Motor neuron (in vitro differentiated cells): ENCODE data around the gene SLC17A9. TPM values are rescaled to one million over a fixed set of nuclear protein-coding genes. Genes with fewer than 3 reads are reported as not detected.
"Not testable (repeated sequence)": the region's sequence is repeated elsewhere in the genome, so short reads cannot be mapped to it uniquely, and the experiment has no call there.

Experiments used
- ATAC-seq, 8 experiments: fragments of 200-7000 bp; cut with Tn5 transposase; replicated peaks in 6 of 8; 2 replicates each; pipeline ENCODE4 v1.8.0; 2021; ENCODE audit warnings: mild to moderate bottlenecking in 8 of 8, moderate library complexity in 8 of 8
- H3K27ac ChIP-seq, 2 donors: fragments of 250-450 bp; sonication (Bioruptor Pico); 2 replicates each; pipeline ENCODE4 v1.9.0; 2021; ENCODE audit warnings: antibody characterized with exemption in 2 of 2, mild to moderate bottlenecking in 2 of 2, moderate library complexity in 1 of 2
- H3K4me1 ChIP-seq, 2 donors: fragments of 250-450 bp; sonication (Bioruptor Pico); replicated peaks in 1 of 2; 2 replicates each; pipeline ENCODE4 v1.6.1; 2021; ENCODE audit warnings: antibody characterized with exemption in 2 of 2, mild to moderate bottlenecking in 2 of 2, moderate library complexity in 1 of 2
- H3K4me3 ChIP-seq, 5 donors: fragments of 250-450 bp; sonication (Bioruptor Pico); 2 replicates each; pipeline ENCODE4 v1.9.0; 2021; ENCODE audit warnings: antibody characterized with exemption in 5 of 5, mild to moderate bottlenecking in 5 of 5, moderate library complexity in 4 of 5
- WGBS, 10 experiments: fragments of 450-650 bp; shearing (Covaris generic); methylation state at CpG; one replicate each; pipeline ENCODE4 v1.0.0; 2022; 5-methylcytosine and 5-hydroxymethylcytosine counted together
- in situ Hi-C, 9 experiments: fragments of 400-800 bp; cut with MboI; loops; one replicate each; pipeline ENCODE4 v1.15.0; 2021; ENCODE audit warnings: low sequenced_read_pairs in 9 of 9, low pct_unique_long_range_greater_than_20kb in 2 of 9; ENCODE audit not compliant: unreplicated experiment in 9 of 9
- total RNA-seq, 8 experiments: library from RNA; unstranded; fragments of 300-600 nt; gene quantifications; 2 replicates each; pipeline versions ENCODE4 v1.2.3 to v1.2.4, GENCODE V29; 2022

SLC17A9 gene
- total RNA-seq, 8 experiments from 2014 or later: 0.13 to 18.0 (median 1.00) TPM; not detected in 1

DNA sequence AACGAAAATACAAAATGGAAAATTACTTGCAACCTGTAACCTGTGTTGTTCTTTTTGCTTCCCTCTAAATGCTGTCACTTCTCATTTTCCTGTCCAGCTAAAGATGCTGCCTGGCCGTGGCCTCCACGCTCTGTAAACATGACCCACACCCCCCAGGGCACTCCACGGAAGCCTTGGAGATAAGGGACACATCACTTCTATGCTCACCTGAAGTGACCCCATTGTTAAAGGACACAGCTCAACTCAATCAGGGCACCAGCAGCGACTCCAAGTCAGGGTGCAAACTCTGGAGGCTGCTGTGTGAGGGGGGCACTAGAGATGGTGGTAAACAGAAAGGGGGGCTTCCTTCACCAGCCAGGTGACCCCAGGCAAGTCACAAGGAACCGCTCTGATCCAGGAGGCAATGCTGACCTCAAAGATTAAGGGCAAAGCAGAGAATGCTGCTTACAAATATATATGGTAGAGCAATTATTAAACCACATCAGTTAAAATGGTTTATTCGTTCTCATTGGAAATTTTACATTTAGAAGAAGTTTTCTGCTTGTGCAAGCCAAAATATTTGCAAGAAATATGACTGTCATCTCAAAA, 39.4 kb upstream of the SLC17A9 start:
- in situ Hi-C loops: no loop called here
- WGBS, 10 experiments: 88 to 100% (median 97%) methylated on average over 1 to 7 of the region's 7 CpGs; no CpG with 5 or more reads in 2 of the 10 experiments
- ATAC-seq: no peak
- no peak overlapping the region for H3K4me3 ChIP-seq
- H3K27ac ChIP-seq: no peak overlapping the region
- H3K4me1 ChIP-seq: peaks cover 19 to 31% of the 10 kb centered on the region in 2 donors

- peak in 3 of 8 experiments; percentile 22 to 46 (median 24) for ATAC-seq
- H3K4me3 ChIP-seq: no peak overlapping the region
- WGBS, 10 experiments: 0 to 100% (median 73%) methylated on average over 1 to 9 of the region's 9 CpGs; no CpG with 5 or more reads in 1 of the 10 experiments
- in situ Hi-C loops: no loop called here
- peaks cover 26 to 35% of the 10 kb centered on the region in 2 donors for H3K4me1 ChIP-seq
- no peak overlapping the region for H3K27ac ChIP-seq
Observed at GRCh38 chr20:62914436-62914835, 38.1 kb upstream of the SLC17A9 start.

- whole genome bisulfite sequencing, 10 experiments: 3 to 75% (median 26%) methylated on average over 1 to 8 of the region's 8 CpGs; no CpG with 5 or more reads in 1 of the 10 experiments
- Histone ChIP-seq H3K4me3 (peak overlapping the region in 1 of 5 donors; percentile 15), H3K4me1 (peaks cover 31 to 41% of the 10 kb centered on the region in 2 donors), H3K27ac (no peak overlapping the region)
- ATAC-seq: peak; percentile 62 to 93 (median 90)
- in situ Hi-C loops: no loop called here
Observed at GRCh38 chr20:62914970-62915457, 37.5 kb upstream of the SLC17A9 start.

DNA sequence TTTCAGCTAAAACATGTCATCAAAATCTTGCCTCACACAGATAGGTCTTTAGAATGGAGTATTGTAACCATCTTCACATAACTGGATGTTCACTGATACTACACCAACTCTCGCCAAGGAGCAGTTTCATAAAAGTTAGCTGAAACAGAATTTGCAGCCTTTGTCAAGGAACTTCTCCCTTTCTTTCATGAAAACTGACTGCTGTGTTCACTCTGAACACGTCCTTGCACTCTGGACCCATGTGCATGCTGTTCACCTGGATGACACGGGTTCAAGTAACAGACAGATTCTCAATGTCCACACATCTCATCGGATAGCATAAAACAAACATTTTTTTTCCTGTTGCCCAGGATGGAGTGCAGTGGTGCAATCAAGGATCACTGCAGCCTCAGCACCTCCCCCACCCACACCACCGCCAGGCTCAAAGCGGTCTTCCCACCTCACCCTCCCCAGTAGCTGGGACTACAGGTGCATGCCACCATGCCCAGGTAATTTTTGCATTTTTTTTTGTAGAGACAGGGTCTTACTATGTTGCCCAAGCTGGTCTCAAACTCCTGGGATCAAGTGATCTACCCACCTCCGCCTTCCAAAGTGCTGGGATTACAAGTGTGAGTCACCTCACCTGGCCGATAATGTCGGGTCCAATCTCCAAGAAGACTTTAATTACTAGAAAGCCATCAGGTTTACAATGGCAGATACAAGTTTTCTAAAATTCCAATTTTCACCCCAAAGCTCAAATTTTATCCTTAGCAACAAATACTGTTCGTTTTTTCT, 35.6 kb upstream of the SLC17A9 start:
- H3K4me3 ChIP-seq: no peak overlapping the region
- no peak overlapping the region for H3K27ac ChIP-seq
- peaks cover 46 to 57% of the 10 kb centered on the region in 2 donors for H3K4me1 ChIP-seq
- no peak for ATAC-seq
- WGBS, 10 experiments: 35 to 100% (median 80%) methylated on average over 1 to 6 of the region's 10 CpGs; no CpG with 5 or more reads in 2 of the 10 experiments
- in situ Hi-C loops: no loop called here

GRCh38 chr20:62917720-62918119, 34.8 kb upstream of the SLC17A9 start:
- Histone ChIP-seq H3K4me3 (no peak overlapping the region), H3K27ac (no peak overlapping the region), H3K4me1 (peaks cover 46 to 57% of the 10 kb centered on the region in 2 donors)
- WGBS, 10 experiments: 23 to 96% (median 80%) methylated on average over 1 to 3 of the region's 3 CpGs; no CpG with 5 or more reads in 3 of the 10 experiments
- ATAC-seq: no peak
- in situ Hi-C loops: no loop called here

DNA sequence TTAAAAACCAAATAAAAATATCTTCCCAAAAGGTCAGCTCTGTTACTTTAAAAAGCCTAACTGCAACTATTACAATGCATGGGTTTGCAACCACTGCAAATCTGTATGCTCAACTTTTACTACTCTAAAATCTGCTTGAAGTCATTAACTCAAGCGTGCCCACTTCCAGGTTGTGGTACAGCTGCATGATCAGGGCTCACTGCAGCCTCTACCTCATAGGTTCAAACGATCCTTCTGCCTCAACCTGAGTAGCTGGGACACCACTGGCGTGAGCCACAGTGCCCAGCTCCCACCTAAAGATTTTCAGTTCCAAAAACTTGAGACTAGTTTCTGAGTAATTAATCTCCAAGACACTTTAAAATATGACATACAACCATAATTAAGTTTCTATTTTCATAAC, 34.4 kb upstream of the SLC17A9 start:
- ATAC-seq: no peak
- Histone ChIP-seq H3K4me1 (peaks cover 46 to 57% of the 10 kb centered on the region in 2 donors), H3K4me3 (no peak overlapping the region), H3K27ac (no peak overlapping the region)
- whole genome bisulfite sequencing, 10 experiments: 39 to 100% (median 61%) methylated on average over 1 to 3 of the region's 3 CpGs; no CpG with 5 or more reads in 1 of the 10 experiments
- in situ Hi-C loops: no loop called here

GRCh38 chr20:62918831-62919230, 33.7 kb upstream of the SLC17A9 start:
- Histone ChIP-seq H3K27ac (no peak overlapping the region), H3K4me1 (peaks cover 46 to 59% of the 10 kb centered on the region in 2 donors), H3K4me3 (no peak overlapping the region)
- 61 to 100% (median 78%) methylated on average over 1 to 6 of the region's 6 CpGs; no CpG with 5 or more reads in 1 of the 10 experiments for WGBS, 10 experiments
- ATAC-seq: no peak
- in situ Hi-C loops: no loop called here

DNA sequence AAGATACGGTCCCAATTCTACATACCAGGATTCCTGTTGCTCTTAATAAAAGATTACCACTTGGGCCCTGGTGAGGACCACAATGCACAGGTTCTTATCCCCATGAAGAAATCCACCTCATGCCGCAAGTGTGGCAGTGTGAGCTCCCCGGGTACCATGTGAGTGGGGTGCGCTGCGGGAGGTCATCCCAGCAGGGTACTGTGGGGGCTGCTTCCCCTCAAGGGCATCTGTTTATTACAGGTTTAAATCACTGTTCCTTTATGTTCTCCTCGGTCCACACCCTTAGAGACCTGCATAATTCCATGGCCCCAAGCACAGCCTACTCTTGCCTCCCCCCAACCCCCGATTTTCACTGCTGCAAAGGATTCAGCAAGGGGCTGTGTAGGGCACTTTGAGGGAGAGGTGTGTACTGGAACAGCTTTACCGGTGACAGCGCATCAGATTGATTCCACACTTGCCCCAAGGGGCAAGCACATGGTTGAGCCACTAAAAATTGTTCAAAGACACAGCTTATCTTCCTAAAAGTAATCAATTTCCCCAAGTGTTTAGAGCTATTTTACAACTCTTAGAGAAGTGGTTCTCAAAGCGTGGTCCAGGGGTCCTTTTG, 32.4 kb upstream of the SLC17A9 start:
- in situ Hi-C loops: no loop called here
- Histone ChIP-seq H3K4me3 (no peak overlapping the region), H3K27ac (peak overlapping the region in 1 of 2 donors; percentile 20), H3K4me1 (peaks cover 42 to 60% of the 10 kb centered on the region in 2 donors)
- ATAC-seq: peak in 1 of 8 experiments; percentile 5
- WGBS, 10 experiments: 20 to 100% (median 75%) methylated on average over 1 to 7 of the region's 10 CpGs; no CpG with 5 or more reads in 1 of the 10 experiments

- Histone ChIP-seq H3K4me3 (peak overlapping the region in 1 of 5 donors; percentile 9), H3K4me1 (peaks cover 38 to 51% of the 10 kb centered on the region in 2 donors), H3K27ac (peak overlapping the region in 1 of 2 donors; percentile 29)
- in situ Hi-C loops: no loop called here
- ATAC-seq: peak; percentile 7 to 77 (median 72)
- 50 to 100% (median 77%) methylated on average over 1 to 2 of the region's 8 CpGs; no CpG with 5 or more reads in 4 of the 10 experiments for WGBS, 10 experiments
Observed at GRCh38 chr20:62921119-62921687, 31.3 kb upstream of the SLC17A9 start.

- in situ Hi-C loops: no loop called here
- Histone ChIP-seq H3K4me3 (no peak overlapping the region), H3K27ac (no peak overlapping the region), H3K4me1 (peaks cover 44 to 53% of the 10 kb centered on the region in 2 donors)
- no peak for ATAC-seq
- 0 to 100% (median 92%) methylated on average over 1 to 9 of the region's 14 CpGs for WGBS, 10 experiments
Observed at GRCh38 chr20:62922451-62922921, 30.0 kb upstream of the SLC17A9 start.

DNA sequence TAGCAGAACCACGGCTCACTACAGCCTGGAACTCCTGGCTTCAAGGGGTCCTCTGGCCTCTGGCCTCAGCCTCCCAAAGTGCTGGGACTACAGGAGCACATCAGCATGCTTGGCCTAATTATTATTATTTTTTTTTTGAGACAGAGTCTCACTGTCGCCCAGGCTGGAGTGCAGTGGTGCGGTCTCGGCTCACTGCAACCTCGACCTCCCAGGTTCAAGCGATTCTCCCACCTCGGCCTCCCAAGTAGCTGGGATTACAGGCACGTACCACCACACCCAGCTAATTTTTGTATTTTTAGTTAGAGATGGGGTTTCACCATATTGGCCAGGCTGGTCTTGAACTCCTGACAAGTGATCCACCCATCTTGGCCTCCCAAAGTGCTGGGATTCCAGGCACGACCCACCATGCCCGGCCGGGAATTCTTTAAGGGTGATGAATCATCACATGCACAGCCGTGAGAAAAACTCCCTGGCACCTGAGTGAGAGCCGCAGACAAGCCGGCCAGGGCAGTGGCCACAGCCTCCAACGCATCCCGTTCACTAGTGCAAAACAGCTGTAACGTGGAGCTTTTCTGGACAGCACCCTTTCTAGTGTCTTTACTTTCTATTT, 29.3 kb upstream of the SLC17A9 start:
- ATAC-seq: peak in 2 of 8 experiments; percentile 1
- H3K27ac ChIP-seq, H3K4me3 ChIP-seq, in situ Hi-C loops: not testable (repeated sequence)
- 4 to 96% (median 81%) methylated on average over 4 to 9 of the region's 17 CpGs; no CpG with 5 or more reads in 4 of the 10 experiments for WGBS, 10 experiments
- H3K4me1 ChIP-seq: peaks cover 39 to 46% of the 10 kb centered on the region in 2 donors
